HCT116 (cell line): Measurements from ENCODE around the gene ADK. TPM values are rescaled to one million over a fixed set of nuclear protein-coding genes. Genes with fewer than 3 reads are reported as not detected.

Experiments used
- ATAC-seq: fragments of 200-7000 bp; cut with Tn5 transposase; 2 replicates; pipeline ENCODE4 v1.9.1; 2020; ENCODE audit warnings: mild to moderate bottlenecking, moderate library complexity
- BruUV-seq: library from RNA; stranded (reverse); fragments of 400-500 nt; replicated peaks from 2 replicates; lab custom pipeline; 2021; lab: Mats Ljungman, UMichigan
- CTCF ChIA-PET: fragments of 300-600 bp; sonication (Branson Sonifier 250); formaldehyde crosslinking; loops from one replicate; lab custom pipeline; 2021; ENCODE audit warnings: antibody characterized with exemption; lab: Charles Lee
- POLR2A ChIA-PET: fragments of 300-600, 350-600 bp; sonication (Branson Sonifier 250); formaldehyde crosslinking; loops from one replicate; lab custom pipeline; 2021; ENCODE audit warnings: antibody characterized with exemption; lab: Charles Lee
- RAD21 ChIA-PET, 2 experiments: fragments of 300-600 bp; sonication (Branson Sonifier 250); formaldehyde crosslinking; loops; one replicate each; lab custom pipeline; 2023; ENCODE audit warnings: low total read pairs in 2 of 2; ENCODE audit not compliant: uncharacterized antibody in 2 of 2, unreplicated experiment in 2 of 2, low non-redundant PET in 1 of 2; lab: Charles Lee
- DNase-seq: peaks from one replicate; pipeline ENCODE4 v3.0.0-alpha.2; 2010; ENCODE audit warnings: low read depth, low spot score
- H2AFZ ChIP-seq: fragments of 200-600 bp; shearing (Covaris generic), sonication (generic); 2 replicates; pipeline ENCODE4 v1.6.1; 2017; ENCODE audit warnings: low read depth, mixed run types, mixed read lengths, antibody characterized with exemption, low read length; ENCODE audit not compliant: poor library complexity, severe bottlenecking
- H3K27ac ChIP-seq: 2 replicates; pipeline ENCODE4 v1.5.1; 2012; ENCODE audit warnings: low read depth, low read length
- H3K27me3 ChIP-seq: fragments of 200-600 bp; sonication (generic); 2 replicates; pipeline ENCODE4 v1.6.1; 2016; ENCODE audit warnings: mixed run types, low read length, mixed read lengths; ENCODE audit not compliant: insufficient read depth
- H3K36me3 ChIP-seq, 2 experiments: fragments of 200-500 bp in 1 of 2; fragments of 200-600 bp in 1 of 2; sonication (Bioruptor generic) in 1 of 2; sonication (generic) in 1 of 2; 2 replicates each; pipeline versions ENCODE4 v1.5.1 to v1.6.1; 2014 to 2016; ENCODE audit warnings: low read length in 2 of 2, inconsistent platforms in 1 of 2, mixed read lengths in 1 of 2, mixed run types in 1 of 2; ENCODE audit not compliant: insufficient read depth in 2 of 2, control insufficient read depth in 1 of 2
- H3K4me1 ChIP-seq, 2 experiments: fragments of 200-600 bp in 1 of 2; sonication (generic) in 1 of 2; 2 replicates each; pipeline versions ENCODE4 v1.5.1 to v1.6.1; 2012 to 2017; ENCODE audit warnings: low read length in 2 of 2, inconsistent platforms in 1 of 2, mild to moderate bottlenecking in 1 of 2, mixed read lengths in 1 of 2, mixed run types in 1 of 2, moderate library complexity in 1 of 2; ENCODE audit not compliant: insufficient read depth in 2 of 2, control insufficient read depth in 1 of 2
- H3K4me2 ChIP-seq: fragments of 200-600 bp; sonication (generic); 2 replicates; pipeline ENCODE4 v1.6.1; 2017; ENCODE audit warnings: mixed run types, low read length, mixed read lengths
- H3K4me3 ChIP-seq, 2 experiments: fragments of 200-600 bp in 1 of 2; sonication (generic) in 1 of 2; replicated peaks in 1 of 2; 2 replicates each; pipeline ENCODE4 v1.5.1; 2011 to 2016; ENCODE audit warnings: low read length in 2 of 2, control low read depth in 1 of 2, low read depth in 1 of 2, mild to moderate bottlenecking in 1 of 2, mixed read lengths in 1 of 2, mixed run types in 1 of 2
- H3K79me2 ChIP-seq: fragments of 200-600 bp; sonication (generic); 2 replicates; pipeline ENCODE4 v1.6.1; 2017; ENCODE audit warnings: mild to moderate bottlenecking, mixed run types, low read length, moderate library complexity, mixed read lengths; ENCODE audit not compliant: insufficient read depth
- H3K9ac ChIP-seq: fragments of 200-600 bp; sonication (generic); 2 replicates; pipeline ENCODE4 v1.6.1; 2016; ENCODE audit warnings: low read length, mixed read lengths
- H3K9me2 ChIP-seq: fragments of 200-600 bp; sonication (generic), shearing (Covaris generic); 2 replicates; pipeline ENCODE4 v1.6.1; 2017; ENCODE audit warnings: mixed run types, mild to moderate bottlenecking, moderate library complexity; ENCODE audit not compliant: insufficient read depth
- H3K9me3 ChIP-seq, 2 experiments: fragments of 200-500 bp in 1 of 2; fragments of 200-600 bp in 1 of 2; sonication (Bioruptor generic) in 1 of 2; sonication (generic) in 1 of 2; 2 replicates each; pipeline ENCODE4 v1.6.1; 2014 to 2017; ENCODE audit warnings: low read length in 2 of 2, mixed read lengths in 2 of 2, inconsistent platforms in 1 of 2, low read depth in 1 of 2, mild to moderate bottlenecking in 1 of 2, mixed run types in 1 of 2, moderate library complexity in 1 of 2; ENCODE audit not compliant: control insufficient read depth in 1 of 2, insufficient read depth in 1 of 2
- H4K20me1 ChIP-seq: fragments of 200-600 bp; sonication (generic), shearing (Covaris generic); 2 replicates; pipeline ENCODE4 v1.6.1; 2017; ENCODE audit warnings: mixed run types, mild to moderate bottlenecking, moderate library complexity; ENCODE audit not compliant: insufficient read depth
- CEBPB ChIP-seq: IDR thresholded peaks from 2 replicates; pipeline ENCODE4 v1.6.1; 2012; ENCODE audit warnings: low read depth
- CTCF ChIP-seq, 3 experiments: fragments of 200-600 bp in 1 of 3; sonication (generic) in 1 of 3; IDR thresholded peaks in 2 of 3; conservative IDR thresholded peaks in 1 of 3; 2 replicates each; pipeline ENCODE4 v1.5.1; 2012 to 2017; ENCODE audit warnings: low read depth in 2 of 3, low read length in 2 of 3, antibody characterized with exemption in 1 of 3, borderline replicate concordance in 1 of 3, control low read depth in 1 of 3, mild to moderate bottlenecking in 1 of 3, mixed read lengths in 1 of 3, mixed run types in 1 of 3, moderate library complexity in 1 of 3; ENCODE audit not compliant: insufficient read depth in 1 of 3
- ELF1 ChIP-seq: IDR thresholded peaks from 2 replicates; pipeline ENCODE4 v1.6.1; 2012; ENCODE audit warnings: low read depth, borderline replicate concordance
- EZH2 ChIP-seq: fragments of 200-600 bp; sonication (generic); IDR thresholded peaks from 2 replicates; pipeline ENCODE4 v1.6.1; 2017; ENCODE audit warnings: antibody characterized with exemption, mixed run types
- FOSL1 ChIP-seq: IDR thresholded peaks from 2 replicates; pipeline ENCODE4 v1.6.1; 2012; ENCODE audit warnings: low read depth
- MAX ChIP-seq: IDR thresholded peaks from 2 replicates; pipeline ENCODE4 v1.6.1; 2012
- POLR2AphosphoS5 ChIP-seq: IDR thresholded peaks from 2 replicates; pipeline ENCODE4 v1.6.1; 2011; ENCODE audit warnings: mild to moderate bottlenecking, low read depth, low read length, moderate library complexity
- RAD21 ChIP-seq: IDR thresholded peaks from 2 replicates; pipeline ENCODE4 v1.6.1; 2012; ENCODE audit warnings: low read depth, mild to moderate bottlenecking
- TCF7L2 ChIP-seq: IDR thresholded peaks from 2 replicates; pipeline ENCODE4 v1.7.0; 2011; ENCODE audit warnings: borderline replicate concordance, inconsistent platforms; ENCODE audit not compliant: insufficient read depth, insufficient read length; ENCODE audit errors: extremely low read depth
- YY1 ChIP-seq: IDR thresholded peaks from 2 replicates; pipeline ENCODE4 v1.6.1; 2011; ENCODE audit warnings: low read length, low read depth, moderate library complexity, mild to moderate bottlenecking; ENCODE audit not compliant: insufficient replicate concordance; ENCODE audit errors: extremely low read depth
- ZBTB33 ChIP-seq: IDR thresholded peaks from 2 replicates; pipeline ENCODE4 v1.6.1; 2011; ENCODE audit warnings: mild to moderate bottlenecking, low read length, moderate library complexity; ENCODE audit not compliant: insufficient replicate concordance; ENCODE audit errors: extremely low read depth
- ZFX ChIP-seq: fragments of 450-650 bp; IDR thresholded peaks from 2 replicates; pipeline ENCODE4 v1.6.1; 2017
- ZNF274 ChIP-seq: fragments of 200-500 bp; sonication (Bioruptor generic); IDR thresholded peaks from 2 replicates; pipeline ENCODE4 v1.6.1; 2014; ENCODE audit warnings: mild to moderate bottlenecking, low read depth, low read length, inconsistent platforms
- intact Hi-C: fragments of 100-400 bp; cut with micrococcal nuclease; formaldehyde crosslinking; loops from 2 replicates; pipeline ENCODE4 v1.10.0; 2022
- total RNA-seq: library from RNA; stranded (reverse); gene quantifications from one replicate; pipeline ENCODE4 v1.2.1, GENCODE V29; 2021; ENCODE audit not compliant: unreplicated experiment

ADK gene
- total RNA-seq, 1 experiment from 2014 or later = 55.0 TPM

GRCh38 chr10:74380795-74381194, 229.8 kb downstream of the ADK start:
- Histone ChIP-seq H3K4me3 (no peak overlapping the region), H3K9me2 (no peaks in the 10 kb centered on the region), H3K79me2 (peaks cover 14% of the 10 kb centered on the region; the same call in 1 of the 2 replicates), H3K27me3 (no peaks in the 10 kb centered on the region), H3K9ac (no peak overlapping the region), H4K20me1 (peaks cover 5% of the 10 kb centered on the region; the same call in 1 of the 2 replicates), H3K36me3 (no peaks in the 10 kb centered on the region), H3K4me2 (no peak overlapping the region), H3K4me1 (no peaks in the 10 kb centered on the region), H2AFZ (no peak overlapping the region), H3K27ac (no peak overlapping the region), H3K9me3 (no peaks in the 10 kb centered on the region)
- TF ChIP-seq ZNF274 (no peak), YY1 (no peak), TCF7L2 (no peak), ZFX (no peak), ZBTB33 (no peak), ELF1 (no peak)
- no peak for DNase-seq
- intact Hi-C loops = no loop called here
- ChIA-PET POLR2A (no interaction called here), RAD21 (no interaction called here), CTCF (no interaction called here)
- ATAC-seq = no peak
- BruUV-seq = no TSS peak

- intact Hi-C loops = no loop called here
- no peak overlapping the region for H3K27ac ChIP-seq
- ChIA-PET CTCF (no interaction called here), POLR2A (no interaction called here), RAD21 (no interaction called here)
- peaks cover 14% of the 10 kb centered on the region; the same call in 1 of the 2 replicates for H3K79me2 ChIP-seq
- no peak for ATAC-seq
- H2AFZ ChIP-seq = no peak overlapping the region
- no peaks in the 10 kb centered on the region for H3K9me2 ChIP-seq
- no peak overlapping the region for H3K9ac ChIP-seq
- no peaks in the 10 kb centered on the region for H3K36me3 ChIP-seq
- no peak overlapping the region for H3K4me3 ChIP-seq
- no peaks in the 10 kb centered on the region for H3K4me1 ChIP-seq
- H3K4me2 ChIP-seq = no peak overlapping the region
- H4K20me1 ChIP-seq = peaks cover 5% of the 10 kb centered on the region; the same call in 1 of the 2 replicates
- DNase-seq = no peak
- no peaks in the 10 kb centered on the region for H3K27me3 ChIP-seq
- no peaks in the 10 kb centered on the region for H3K9me3 ChIP-seq
- no TSS peak for BruUV-seq
- TF ChIP-seq ZFX (no peak), ZBTB33 (no peak), POLR2AphosphoS5 (no peak), CTCF (IDR thresholded peaks at IDR 0.05 in 2 of 3, conservative IDR thresholded peaks at IDR 0.05 in 1 of 3; ENCODE audit: borderline replicate concordance in 1 of 3, insufficient read depth in 1 of 3, low read depth in 2 of 3, low read length in 2 of 3) (no peak), CEBPB (no peak), RAD21 (no peak), MAX (no peak), FOSL1 (no peak), EZH2 (no peak), ZNF274 (no peak)
These were observed 230.4 kb downstream of the ADK start for GRCh38 chr10:74381291-74381853.
